OCI-LY7 (cell line): Measurements from ENCODE around the gene CD177. TPM values are rescaled to one million over a fixed set of nuclear protein-coding genes. Genes with fewer than 3 reads are reported as not detected.
"Not testable (repeated sequence)": the region's sequence is repeated elsewhere in the genome, so short reads cannot be mapped to it uniquely, and the experiment has no call there.

Experiments
- BruUV-seq: library from RNA; stranded (reverse); fragments of 400-500 nt; replicated peaks from 2 replicates; lab custom pipeline; 2021; lab: Mats Ljungman, UMichigan
- CTCF ChIA-PET: fragments of 300-600 bp; sonication (Branson Sonifier 250); formaldehyde crosslinking; loops from one replicate; lab custom pipeline; 2022; ENCODE audit warnings: antibody characterized with exemption; ENCODE audit not compliant: unreplicated experiment; lab: Charles Lee
- POLR2A ChIA-PET: fragments of 300-600 bp; sonication (Branson Sonifier 250); formaldehyde crosslinking; loops from one replicate; lab custom pipeline; 2022; ENCODE audit warnings: antibody characterized with exemption; lab: Charles Lee
- DNase-seq: peaks from one replicate; pipeline ENCODE4 v3.0.0-alpha.2; 2015; ENCODE audit warnings: low spot score
- H2AFZ ChIP-seq: fragments of 200-600 bp; sonication (generic), shearing (Covaris generic); 2 replicates; pipeline ENCODE4 v1.6.1; 2014; ENCODE audit warnings: mild to moderate bottlenecking, antibody characterized with exemption, low read length, moderate library complexity
- H3K27ac ChIP-seq: fragments of 200-600 bp; sonication (generic); 2 replicates; pipeline ENCODE4 v1.5.1; 2014; ENCODE audit warnings: mixed run types, low read depth, mild to moderate bottlenecking, moderate library complexity, low read length, inconsistent platforms; ENCODE audit not compliant: poor library complexity, severe bottlenecking
- H3K36me3 ChIP-seq: fragments of 200-600 bp; sonication (generic); 2 replicates; pipeline ENCODE4 v1.6.1; 2014; ENCODE audit warnings: mild to moderate bottlenecking, antibody characterized with exemption, low read length, moderate library complexity, mixed read lengths; ENCODE audit not compliant: insufficient read depth
- H3K4me1 ChIP-seq: fragments of 200-600 bp; sonication (generic); 2 replicates; pipeline ENCODE4 v1.5.1; 2014; ENCODE audit warnings: mild to moderate bottlenecking, low read length; ENCODE audit not compliant: insufficient read depth, poor library complexity, severe bottlenecking
- H3K4me2 ChIP-seq: fragments of 200-600 bp; sonication (generic); 2 replicates; pipeline ENCODE4 v1.6.1; 2014; ENCODE audit warnings: mild to moderate bottlenecking, low read length
- H3K4me3 ChIP-seq: fragments of 200-600 bp; sonication (generic); 2 replicates; pipeline ENCODE4 v1.5.1; 2014; ENCODE audit warnings: mild to moderate bottlenecking, low read depth, low read length; ENCODE audit not compliant: poor library complexity, severe bottlenecking
- H3K79me2 ChIP-seq: fragments of 200-600 bp; sonication (generic); 2 replicates; pipeline ENCODE4 v1.6.1; 2016; ENCODE audit warnings: low read depth, mild to moderate bottlenecking, low read length, moderate library complexity, mixed read lengths; ENCODE audit not compliant: insufficient read depth
- H3K9me2 ChIP-seq: fragments of 200-600 bp; sonication (generic); 2 replicates; pipeline ENCODE4 v1.6.1; 2016; ENCODE audit warnings: mild to moderate bottlenecking, low read length, mixed read lengths; ENCODE audit not compliant: insufficient read depth
- H3K9me3 ChIP-seq: fragments of 200-600 bp; sonication (generic); 2 replicates; pipeline ENCODE4 v1.6.1; 2014; ENCODE audit warnings: mild to moderate bottlenecking, mixed run types, low read length, mixed read lengths
- H4K20me1 ChIP-seq: fragments of 200-600 bp; sonication (generic); 2 replicates; pipeline ENCODE4 v1.6.1; 2014; ENCODE audit warnings: mild to moderate bottlenecking, antibody characterized with exemption, low read length, moderate library complexity, mixed read lengths; ENCODE audit not compliant: insufficient read depth
- EZH2phosphoT487 ChIP-seq: fragments of 200-600 bp; sonication (generic); IDR thresholded peaks from 2 replicates; pipeline ENCODE4 v1.6.1; 2018; ENCODE audit warnings: low read depth, borderline replicate concordance, mild to moderate bottlenecking, mixed run types, antibody characterized with exemption, low read length, moderate library complexity, mixed read lengths
- intact Hi-C: fragments of 100-400 bp; cut with micrococcal nuclease; formaldehyde crosslinking; loops from one replicate; pipeline ENCODE4 v1.10.0; 2022; ENCODE audit not compliant: unreplicated experiment
- total RNA-seq, 2 experiments: library from RNA; depleted of rRNA in 1 of 2; stranded (reverse); fragments of >200 nt in 1 of 2; shearing (Covaris generic) in 1 of 2; gene quantifications; 2 replicates each; pipeline ENCODE4 v1.2.3, GENCODE V29; 2014 to 2022
- TF ChIP-seq, protein P1 (sequence below): fragments of 200-600 bp; sonication (generic); conservative IDR thresholded peaks from 2 replicates; pipeline ENCODE4 v1.5.1; 2014; ENCODE audit warnings: mild to moderate bottlenecking, antibody characterized with exemption, low read length, moderate library complexity, mixed read lengths

CD177 gene
- total RNA-seq, 2 experiments from 2014 or later, result not detected

DNA sequence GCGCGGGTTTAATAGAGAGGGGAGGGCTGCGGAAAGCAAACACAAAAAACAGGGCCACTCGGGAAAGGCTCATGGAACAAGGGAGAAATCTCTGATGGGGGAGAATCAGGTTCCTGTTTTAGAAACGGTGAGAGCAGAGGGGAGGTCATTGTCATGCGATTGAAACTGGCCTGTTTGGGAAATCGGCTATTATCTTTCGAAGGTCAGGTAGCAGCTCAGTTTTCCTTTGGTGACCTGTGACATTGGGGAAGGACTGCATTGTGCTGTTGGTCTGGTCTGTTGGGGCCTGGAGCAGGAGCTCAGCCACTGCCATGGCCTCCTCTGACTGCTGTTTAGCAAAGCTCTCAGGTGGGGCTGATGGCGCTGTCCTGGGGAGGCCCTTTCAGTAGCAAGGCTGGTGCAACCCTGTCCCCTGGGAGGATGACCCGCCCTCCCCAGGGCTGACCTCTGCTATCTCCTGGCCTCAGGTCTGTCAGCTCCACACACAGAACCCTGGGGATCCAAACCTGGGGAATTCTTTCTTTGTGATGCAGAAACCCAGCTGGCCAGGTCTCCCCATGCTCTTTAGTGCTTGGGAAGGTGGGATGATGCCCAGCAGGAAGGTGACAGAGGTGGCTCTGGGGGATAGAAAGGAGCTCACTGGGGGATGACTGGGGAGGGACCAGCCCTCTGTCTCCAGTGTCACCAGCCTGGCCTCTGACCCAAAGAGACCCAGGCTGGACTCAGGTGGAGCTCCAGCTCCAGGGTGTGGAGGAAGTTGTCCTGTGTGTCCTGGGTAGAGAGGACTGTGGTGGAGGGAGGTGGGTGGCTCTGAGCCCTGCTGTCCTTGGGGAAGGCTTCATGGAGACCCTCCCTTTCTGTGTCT is 21.2 kb upstream of the CD177 start:
- BruUV-seq, result no TSS peak
- Histone ChIP-seq H3K36me3 (no peaks in the 10 kb centered on the region), H3K4me1 (no peaks in the 10 kb centered on the region), H3K4me3 (no peak overlapping the region), H4K20me1 (no peaks in the 10 kb centered on the region), H2AFZ (no peak overlapping the region), H3K4me2 (no peak overlapping the region), H3K9me3 (no peaks in the 10 kb centered on the region), H3K79me2 (no peaks in the 10 kb centered on the region), H3K27ac (no peak overlapping the region), H3K9me2 (no peaks in the 10 kb centered on the region)
- ChIA-PET POLR2A (no interaction called here), CTCF (no interaction called here)
- intact Hi-C loops, result no loop called here
- TF ChIP-seq EZH2phosphoT487, result no peak
- TF ChIP-seq, protein P1, sequence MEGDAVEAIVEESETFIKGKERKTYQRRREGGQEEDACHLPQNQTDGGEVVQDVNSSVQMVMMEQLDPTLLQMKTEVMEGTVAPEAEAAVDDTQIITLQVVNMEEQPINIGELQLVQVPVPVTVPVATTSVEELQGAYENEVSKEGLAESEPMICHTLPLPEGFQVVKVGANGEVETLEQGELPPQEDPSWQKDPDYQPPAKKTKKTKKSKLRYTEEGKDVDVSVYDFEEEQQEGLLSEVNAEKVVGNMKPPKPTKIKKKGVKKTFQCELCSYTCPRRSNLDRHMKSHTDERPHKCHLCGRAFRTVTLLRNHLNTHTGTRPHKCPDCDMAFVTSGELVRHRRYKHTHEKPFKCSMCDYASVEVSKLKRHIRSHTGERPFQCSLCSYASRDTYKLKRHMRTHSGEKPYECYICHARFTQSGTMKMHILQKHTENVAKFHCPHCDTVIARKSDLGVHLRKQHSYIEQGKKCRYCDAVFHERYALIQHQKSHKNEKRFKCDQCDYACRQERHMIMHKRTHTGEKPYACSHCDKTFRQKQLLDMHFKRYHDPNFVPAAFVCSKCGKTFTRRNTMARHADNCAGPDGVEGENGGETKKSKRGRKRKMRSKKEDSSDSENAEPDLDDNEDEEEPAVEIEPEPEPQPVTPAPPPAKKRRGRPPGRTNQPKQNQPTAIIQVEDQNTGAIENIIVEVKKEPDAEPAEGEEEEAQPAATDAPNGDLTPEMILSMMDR, result no peak
- DNase-seq, result no peak

DNA sequence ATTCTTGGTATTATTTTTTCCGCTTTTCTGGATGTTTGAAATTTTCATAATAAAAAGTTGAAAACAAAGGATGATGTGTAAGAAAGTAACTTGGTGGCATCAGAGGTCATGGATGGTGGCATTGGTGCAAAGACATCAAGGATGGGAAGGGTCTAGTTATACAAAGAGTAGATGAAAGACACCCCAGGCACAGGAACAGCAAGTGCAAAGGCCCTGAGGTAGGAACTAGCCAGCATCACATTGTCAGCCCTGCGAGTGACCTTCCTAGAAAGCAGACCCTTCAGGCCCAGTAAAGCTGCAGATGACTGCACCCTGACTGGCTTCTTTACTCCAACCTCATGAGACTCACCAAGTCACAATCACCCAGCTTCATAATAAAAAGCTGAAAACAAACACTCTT is 17.0 kb upstream of the CD177 start:
- H3K4me1 ChIP-seq, H3K9me2 ChIP-seq, H3K36me3 ChIP-seq, POLR2A ChIA-PET, H3K79me2 ChIP-seq, H3K9me3 ChIP-seq, H3K4me3 ChIP-seq, DNase-seq, H4K20me1 ChIP-seq, H3K4me2 ChIP-seq, intact Hi-C loops, BruUV-seq, H2AFZ ChIP-seq, H3K27ac ChIP-seq, CTCF ChIA-PET: not testable (repeated sequence)

DNA sequence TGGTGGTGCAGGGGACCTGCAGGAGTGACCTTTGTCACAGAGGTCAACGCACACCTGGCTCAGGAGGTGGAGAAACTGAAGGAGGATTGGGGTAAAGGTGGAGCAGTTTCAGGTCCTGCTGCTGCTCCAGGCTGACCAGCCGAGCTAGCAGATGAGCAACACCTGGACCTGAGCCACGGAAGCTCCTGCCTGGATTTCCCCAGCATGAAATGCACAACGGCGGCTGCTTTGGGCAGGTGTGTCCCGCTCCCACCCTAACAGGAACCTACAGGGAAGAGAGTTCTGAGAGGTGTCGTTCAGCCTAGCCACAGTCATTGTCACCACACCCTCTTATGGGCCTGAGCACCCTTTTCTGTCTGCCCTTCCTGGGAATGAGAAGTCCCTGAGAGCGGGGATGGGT is 15.7 kb upstream of the CD177 start:
- Histone ChIP-seq H3K9me2 (no peaks in the 10 kb centered on the region), H3K36me3 (no peaks in the 10 kb centered on the region), H3K9me3 (no peaks in the 10 kb centered on the region), H2AFZ (no peak overlapping the region), H3K4me1 (no peaks in the 10 kb centered on the region), H3K4me2 (no peak overlapping the region), H3K27ac (no peak overlapping the region), H4K20me1 (no peaks in the 10 kb centered on the region), H3K79me2 (no peaks in the 10 kb centered on the region), H3K4me3 (no peak overlapping the region)
- no TSS peak for BruUV-seq
- ChIA-PET POLR2A (no interaction called here), CTCF (no interaction called here)
- no peak for DNase-seq
- intact Hi-C loops, result no loop called here
- TF ChIP-seq, protein P1, result no peak
- no peak for TF ChIP-seq EZH2phosphoT487
